Measurements from ENCODE around the gene CACNB2. TPM values are rescaled to one million over a fixed set of nuclear protein-coding genes. Genes with fewer than 3 reads are reported as not detected.

CACNB2 gene
- total and polyA plus RNA-seq, 3 experiments from 2014 or later = 0.14 TPM; not detected in 2

DNA sequence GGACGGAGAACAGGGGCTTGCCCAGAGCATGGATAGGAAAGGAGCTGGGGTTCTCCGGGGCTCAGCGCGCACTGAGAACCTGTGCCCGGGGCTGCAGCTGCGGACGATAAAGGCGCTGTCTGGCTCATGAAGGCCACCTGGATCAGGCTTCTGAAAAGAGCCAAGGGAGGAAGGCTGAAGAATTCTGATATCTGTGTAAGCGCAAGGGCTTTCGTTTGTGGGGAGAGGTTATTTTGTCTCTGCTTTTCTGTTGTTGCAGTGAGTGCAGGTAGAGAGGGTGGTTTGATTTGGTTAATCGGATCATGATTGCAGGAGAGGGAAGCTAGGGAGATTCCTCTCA is 260.7 kb downstream of the CACNB2 start:
- Mint-ChIP-seq H3K27ac (no peak overlapping the region), H3K36me3 (no peaks in the 10 kb centered on the region), H3K4me1 (peaks cover 6 to 13% (median 10%) of the 10 kb centered on the region in 3 donors), H3K9me3 (no peaks in the 10 kb centered on the region), H3K27me3 (peaks cover 3% of the 10 kb centered on the region in 2 donors), H3K4me3 (no peak overlapping the region)
- CTCF ChIA-PET = no interaction called here
- Histone ChIP-seq H3K4me1 (ENCODE audit: insufficient read depth, low read length) (no peaks in the 10 kb centered on the region), H3K27ac (ENCODE audit: low read depth, low read length) (no peak overlapping the region), H3K27me3 (ENCODE audit: insufficient read depth, low read length, poor library complexity, severe bottlenecking) (no peaks in the 10 kb centered on the region), H3K9me3 (ENCODE audit: low read length) (no peaks in the 10 kb centered on the region), H3K4me3 (ENCODE audit: low read length) (no peak overlapping the region), H3K36me3 (ENCODE audit: insufficient read depth, low read length) (no peaks in the 10 kb centered on the region)
- DNase-seq = no peak
- POLR2A ChIA-PET = no interaction called here

DNA sequence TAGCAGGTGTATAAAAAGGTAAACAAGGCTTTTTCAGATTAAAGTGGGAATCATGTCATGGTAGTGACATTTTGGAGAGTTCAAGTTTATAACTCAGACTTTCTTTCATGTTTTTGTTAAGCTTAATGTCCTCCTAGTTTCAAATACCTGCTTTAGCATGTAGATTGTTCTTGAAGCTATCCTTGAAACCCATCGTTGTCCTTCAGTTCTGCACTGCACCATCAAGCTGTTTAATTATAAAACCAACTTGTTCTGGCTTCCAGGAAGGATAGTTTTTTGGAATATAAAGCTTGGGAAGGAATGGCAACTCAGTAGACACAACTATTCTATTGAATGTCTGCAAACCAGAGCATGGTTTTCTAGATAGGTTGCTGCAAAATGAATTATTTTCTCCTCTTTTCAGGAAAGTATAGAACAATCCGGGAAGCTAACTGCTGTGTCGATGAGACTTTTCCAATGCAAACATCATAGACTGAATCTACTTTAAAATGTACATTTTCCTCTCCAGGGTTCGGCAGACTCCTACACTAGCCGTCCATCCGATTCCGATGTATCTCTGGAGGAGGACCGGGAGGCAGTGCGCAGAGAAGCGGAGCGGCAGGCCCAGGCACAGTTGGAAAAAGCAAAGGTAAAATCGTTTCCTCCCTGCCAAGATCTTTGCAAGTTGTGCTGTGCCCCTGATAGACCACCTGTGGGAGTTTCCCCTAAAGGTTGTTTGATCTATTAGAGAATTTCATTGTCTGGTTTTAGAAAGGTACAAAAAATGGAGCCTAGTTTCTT is 261.4 kb downstream of the CACNB2 start:
- no peaks in the 10 kb centered on the region for H3K4me1 ChIP-seq (ENCODE audit: insufficient read depth, low read length)
- Mint-ChIP-seq H3K9me3 (no peaks in the 10 kb centered on the region), H3K36me3 (no peaks in the 10 kb centered on the region), H3K27ac (no peak overlapping the region), H3K4me1 (peaks cover 6 to 13% (median 10%) of the 10 kb centered on the region in 3 donors), H3K4me3 (no peak overlapping the region), H3K27me3 (peaks cover 3% of the 10 kb centered on the region in 2 donors)
- POLR2A ChIA-PET = no interaction called here
- no peak for DNase-seq
- H3K36me3 ChIP-seq (ENCODE audit: insufficient read depth, low read length) = no peaks in the 10 kb centered on the region
- H3K27ac ChIP-seq (ENCODE audit: low read depth, low read length) = no peak overlapping the region
- no peaks in the 10 kb centered on the region for H3K9me3 ChIP-seq (ENCODE audit: low read length)
- no peak overlapping the region for H3K4me3 ChIP-seq (ENCODE audit: low read length)
- H3K27me3 ChIP-seq (ENCODE audit: insufficient read depth, low read length, poor library complexity, severe bottlenecking) = no peaks in the 10 kb centered on the region
- CTCF ChIA-PET = no interaction called here

DNA sequence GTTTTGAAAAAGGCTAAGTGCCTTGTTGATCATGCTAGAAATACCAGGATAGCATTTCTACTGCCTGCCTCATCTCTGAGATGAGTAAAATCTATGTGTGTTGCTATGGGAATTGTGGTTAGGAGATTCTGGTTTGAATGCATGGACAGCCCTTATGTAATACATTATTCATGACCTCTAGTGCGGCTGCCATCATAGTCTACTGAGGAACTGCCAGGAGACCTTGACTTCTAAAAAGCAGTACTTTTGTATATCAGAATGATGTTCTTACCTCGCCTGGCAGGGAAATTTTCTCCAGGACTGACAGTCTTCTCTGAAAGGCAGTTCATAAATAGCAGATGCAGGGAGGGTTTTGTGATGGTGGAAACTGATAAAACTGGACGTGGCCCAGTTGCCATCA is 262.6 kb downstream of the CACNB2 start:
- no peaks in the 10 kb centered on the region for H3K36me3 ChIP-seq (ENCODE audit: insufficient read depth, low read length)
- H3K9me3 ChIP-seq (ENCODE audit: low read length) = no peaks in the 10 kb centered on the region
- no peak overlapping the region for H3K4me3 ChIP-seq (ENCODE audit: low read length)
- ChIA-PET CTCF (no interaction called here), POLR2A (no interaction called here)
- DNase-seq = no peak
- Mint-ChIP-seq H3K36me3 (no peaks in the 10 kb centered on the region), H3K9me3 (peaks cover 0 to 2% (median 0%) of the 10 kb centered on the region in 5 donors), H3K4me1 (peaks cover 6 to 13% (median 10%) of the 10 kb centered on the region in 3 donors), H3K27me3 (peaks cover 3% of the 10 kb centered on the region in 2 donors), H3K4me3 (no peak overlapping the region), H3K27ac (no peak overlapping the region)
- no peak overlapping the region for H3K27ac ChIP-seq (ENCODE audit: low read depth, low read length)
- H3K27me3 ChIP-seq (ENCODE audit: insufficient read depth, low read length, poor library complexity, severe bottlenecking) = no peaks in the 10 kb centered on the region
- H3K4me1 ChIP-seq (ENCODE audit: insufficient read depth, low read length) = no peaks in the 10 kb centered on the region

DNA sequence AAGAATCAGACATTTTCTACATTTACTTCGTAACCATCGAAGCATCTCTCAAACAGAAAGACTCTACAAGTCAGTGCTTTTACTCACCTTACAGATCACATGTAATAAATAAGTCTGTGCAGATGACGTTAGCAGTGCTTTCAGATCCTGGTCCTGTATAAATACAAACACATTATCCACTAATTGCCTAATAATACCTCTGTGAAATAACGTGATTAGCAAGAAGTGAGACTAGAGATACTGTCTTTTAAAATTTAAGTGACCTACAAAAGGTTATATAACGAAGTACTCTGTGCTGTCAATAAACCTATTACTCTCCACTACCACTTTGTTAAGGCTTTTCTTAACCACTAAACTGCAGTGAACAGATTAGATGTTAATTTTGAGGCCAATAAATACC is 264.3 kb downstream of the CACNB2 start:
- no peak overlapping the region for H3K27ac Mint-ChIP-seq
- peaks cover 3% of the 10 kb centered on the region in 2 donors for H3K27me3 Mint-ChIP-seq
- Histone ChIP-seq H3K27ac (ENCODE audit: low read depth, low read length) (no peak overlapping the region), H3K27me3 (ENCODE audit: insufficient read depth, low read length, poor library complexity, severe bottlenecking) (no peaks in the 10 kb centered on the region), H3K9me3 (ENCODE audit: low read length) (no peaks in the 10 kb centered on the region), H3K36me3 (ENCODE audit: insufficient read depth, low read length) (no peaks in the 10 kb centered on the region), H3K4me1 (ENCODE audit: insufficient read depth, low read length) (no peaks in the 10 kb centered on the region), H3K4me3 (ENCODE audit: low read length) (no peak overlapping the region)
- peaks cover 6 to 13% (median 10%) of the 10 kb centered on the region in 3 donors for H3K4me1 Mint-ChIP-seq
- peaks cover 0 to 2% (median 0%) of the 10 kb centered on the region in 5 donors for H3K9me3 Mint-ChIP-seq
- H3K36me3 Mint-ChIP-seq = no peaks in the 10 kb centered on the region
- no peak overlapping the region for H3K4me3 Mint-ChIP-seq
- DNase-seq = no peak
- ChIA-PET POLR2A (no interaction called here), CTCF (no interaction called here)

DNA sequence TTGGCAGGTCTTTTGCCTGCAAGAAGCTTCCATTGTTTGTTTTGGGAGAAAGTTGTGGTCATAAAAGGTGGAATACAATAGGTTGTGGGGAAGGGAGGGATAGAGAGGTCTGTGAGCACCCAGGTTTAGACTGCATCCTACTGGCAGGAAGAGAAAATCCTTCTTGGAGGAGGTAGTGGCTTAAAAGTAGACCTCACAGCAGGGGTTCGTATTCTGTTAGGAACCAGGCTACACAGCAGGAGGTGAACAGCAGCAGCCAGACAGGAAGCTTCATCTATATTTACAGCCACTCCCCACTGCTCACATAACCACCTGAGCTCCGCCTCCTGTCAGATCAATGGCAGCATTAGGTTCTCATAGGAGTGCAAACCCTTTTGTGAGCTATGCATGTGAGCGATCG is 265.9 kb downstream of the CACNB2 start:
- Mint-ChIP-seq H3K4me3 (no peak overlapping the region), H3K4me1 (peaks cover 0 to 1% (median under 1%) of the 10 kb centered on the region in 3 donors), H3K27ac (no peak overlapping the region), H3K27me3 (peaks cover 0 to 3% of the 10 kb centered on the region in 2 donors), H3K9me3 (peaks cover 0 to 2% (median 0%) of the 10 kb centered on the region in 5 donors), H3K36me3 (no peaks in the 10 kb centered on the region)
- CTCF ChIA-PET = no interaction called here
- no peaks in the 10 kb centered on the region for H3K4me1 ChIP-seq (ENCODE audit: insufficient read depth, low read length)
- no peak overlapping the region for H3K27ac ChIP-seq (ENCODE audit: low read depth, low read length)
- no peaks in the 10 kb centered on the region for H3K9me3 ChIP-seq (ENCODE audit: low read length)
- no peaks in the 10 kb centered on the region for H3K27me3 ChIP-seq (ENCODE audit: insufficient read depth, low read length, poor library complexity, severe bottlenecking)
- H3K36me3 ChIP-seq (ENCODE audit: insufficient read depth, low read length) = no peaks in the 10 kb centered on the region
- H3K4me3 ChIP-seq (ENCODE audit: low read length) = no peak overlapping the region
- POLR2A ChIA-PET = no interaction called here
- no peak for DNase-seq

DNA sequence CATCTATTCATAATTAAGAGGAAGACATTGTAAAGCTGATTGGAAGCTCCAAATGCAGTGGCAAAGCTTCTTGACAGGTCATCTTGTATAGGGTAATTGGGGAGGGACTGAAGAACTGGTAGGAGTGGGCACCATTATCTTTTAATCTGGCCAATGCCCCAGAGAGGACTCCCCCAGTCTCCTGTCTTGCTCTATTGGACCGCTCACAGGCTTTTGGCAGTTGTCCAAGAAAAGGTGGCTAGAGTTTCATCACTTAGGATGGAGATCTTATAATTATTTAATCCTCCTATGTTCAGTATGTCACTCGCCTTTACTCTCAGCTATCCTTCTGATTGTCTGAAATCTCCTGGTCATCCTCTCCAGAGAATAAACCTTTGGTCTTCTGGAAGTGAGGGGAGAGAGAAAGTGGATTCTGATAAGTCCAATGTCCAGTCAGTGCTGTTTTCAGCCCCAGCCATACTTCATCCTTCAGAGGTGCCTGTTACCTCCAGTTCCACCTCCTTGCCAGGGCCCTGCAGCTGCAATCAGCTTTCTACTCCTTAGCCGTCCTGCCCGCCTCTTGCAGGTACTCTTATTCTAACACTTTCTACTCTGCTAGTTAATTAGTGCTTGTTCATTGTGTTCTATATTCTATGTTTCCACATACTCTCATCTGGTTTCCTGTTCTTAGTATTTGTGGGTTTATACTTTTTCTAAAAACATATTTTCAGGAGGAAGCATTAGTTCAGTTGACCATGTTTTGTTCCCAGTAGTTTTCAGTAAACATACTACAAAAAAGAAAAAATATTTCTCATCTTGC is 269.6 kb downstream of the CACNB2 start:
- Mint-ChIP-seq H3K36me3 (no peaks in the 10 kb centered on the region), H3K4me3 (no peak overlapping the region), H3K27me3 (peaks cover 0 to 2% of the 10 kb centered on the region in 2 donors), H3K27ac (no peak overlapping the region), H3K4me1 (no peaks in the 10 kb centered on the region), H3K9me3 (peaks cover 0 to 2% (median 0%) of the 10 kb centered on the region in 5 donors)
- DNase-seq = no peak
- ChIA-PET CTCF (no interaction called here), POLR2A (interaction anchor here (0.7 kb wide), 1 partner anchor 11 kb away, joined by 3 read pairs; no protein-coding TSS in a partner anchor)
- no peaks in the 10 kb centered on the region for H3K36me3 ChIP-seq (ENCODE audit: insufficient read depth, low read length)
- H3K4me3 ChIP-seq (ENCODE audit: low read length) = no peak overlapping the region
- no peaks in the 10 kb centered on the region for H3K4me1 ChIP-seq (ENCODE audit: insufficient read depth, low read length)
- H3K27me3 ChIP-seq (ENCODE audit: insufficient read depth, low read length, poor library complexity, severe bottlenecking) = no peaks in the 10 kb centered on the region
- no peak overlapping the region for H3K27ac ChIP-seq (ENCODE audit: low read depth, low read length)
- H3K9me3 ChIP-seq (ENCODE audit: low read length) = no peaks in the 10 kb centered on the region

DNA sequence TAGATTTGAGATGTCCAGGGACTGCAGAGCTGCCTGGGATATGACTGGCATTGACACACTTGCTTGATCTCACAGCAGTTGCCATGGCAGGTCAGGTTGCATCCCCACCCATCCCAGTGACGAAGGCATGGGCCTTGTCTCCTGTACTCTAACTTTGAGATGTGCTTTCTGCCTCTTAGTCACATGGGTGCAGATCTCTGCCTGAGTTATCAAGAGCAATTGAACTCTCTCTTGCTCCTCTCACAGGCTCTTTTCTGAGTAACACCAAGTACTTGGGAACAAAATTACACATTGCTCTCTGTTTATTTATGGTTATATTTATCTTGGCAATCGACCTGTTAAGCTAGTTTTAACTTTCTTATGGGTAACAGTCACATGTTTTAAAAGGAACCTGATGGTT is 273.8 kb downstream of the CACNB2 start:
- Mint-ChIP-seq H3K4me1 (no peaks in the 10 kb centered on the region), H3K27ac (peak overlapping the region in 1 of 8 donors; percentile 43), H3K27me3 (peaks cover 0 to 2% of the 10 kb centered on the region in 2 donors), H3K36me3 (no peaks in the 10 kb centered on the region), H3K4me3 (no peak overlapping the region), H3K9me3 (peaks cover 0 to 5% (median 3%) of the 10 kb centered on the region in 5 donors)
- no peaks in the 10 kb centered on the region for H3K9me3 ChIP-seq (ENCODE audit: low read length)
- no peaks in the 10 kb centered on the region for H3K4me1 ChIP-seq (ENCODE audit: insufficient read depth, low read length)
- CTCF ChIA-PET = no interaction called here
- POLR2A ChIA-PET = no interaction called here
- H3K36me3 ChIP-seq (ENCODE audit: insufficient read depth, low read length) = no peaks in the 10 kb centered on the region
- no peak overlapping the region for H3K27ac ChIP-seq (ENCODE audit: low read depth, low read length)
- H3K4me3 ChIP-seq (ENCODE audit: low read length) = no peak overlapping the region
- DNase-seq = no peak
- no peaks in the 10 kb centered on the region for H3K27me3 ChIP-seq (ENCODE audit: insufficient read depth, low read length, poor library complexity, severe bottlenecking)

DNA sequence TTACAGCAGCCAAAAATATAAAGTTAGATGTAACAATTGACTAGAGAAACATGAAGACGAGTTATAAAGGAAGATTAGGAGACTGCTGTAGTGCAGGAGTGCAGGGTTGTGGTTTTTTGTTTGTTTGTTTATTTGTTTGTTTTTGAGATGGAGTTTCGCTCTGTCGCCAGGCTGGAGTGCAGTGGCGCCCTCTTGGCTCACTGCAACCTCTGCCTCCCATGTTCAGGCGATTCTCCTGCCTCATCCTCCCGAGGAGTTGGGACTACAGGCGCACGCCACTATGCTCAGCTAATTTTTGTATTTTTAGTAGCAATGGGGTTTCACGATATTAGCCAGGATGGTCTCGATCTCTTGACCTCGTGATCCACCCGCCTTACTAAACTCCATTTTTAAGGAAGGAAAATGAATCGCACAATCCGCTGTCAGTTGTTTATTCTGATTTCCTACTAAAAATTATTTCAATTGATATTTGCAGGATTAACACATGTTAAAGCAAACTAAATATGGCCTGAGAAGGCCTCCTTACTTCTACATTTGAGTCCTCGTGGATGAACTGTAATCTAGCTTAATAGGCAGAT is 277.8 kb downstream of the CACNB2 start:
- DNase-seq = no peak
- ChIA-PET POLR2A (no interaction called here), CTCF (no interaction called here)
- Histone ChIP-seq H3K27me3 (ENCODE audit: insufficient read depth, low read length, poor library complexity, severe bottlenecking) (no peaks in the 10 kb centered on the region), H3K27ac (ENCODE audit: low read depth, low read length) (no peak overlapping the region), H3K4me1 (ENCODE audit: insufficient read depth, low read length) (no peaks in the 10 kb centered on the region), H3K36me3 (ENCODE audit: insufficient read depth, low read length) (no peaks in the 10 kb centered on the region), H3K4me3 (ENCODE audit: low read length) (no peak overlapping the region), H3K9me3 (ENCODE audit: low read length) (no peaks in the 10 kb centered on the region)
- no peaks in the 10 kb centered on the region for H3K36me3 Mint-ChIP-seq
- H3K27me3 Mint-ChIP-seq = peaks cover 0 to 2% of the 10 kb centered on the region in 2 donors
- peaks cover 0 to 5% (median 3%) of the 10 kb centered on the region in 5 donors for H3K9me3 Mint-ChIP-seq
- no peaks in the 10 kb centered on the region for H3K4me1 Mint-ChIP-seq
- no peak overlapping the region for H3K27ac Mint-ChIP-seq
- no peak overlapping the region for H3K4me3 Mint-ChIP-seq
